Stimulated activated CD8-positive, alpha-beta memory T cell treated with anti-CD3 and anti-CD28 coated beads, Interleukin-4, amount 100 ng/mL, for 24 hours (primary cell): ENCODE results near the gene MINK1.

Experiments
- DNase-seq: peaks from one replicate; pipeline ENCODE4 v3.0.0-alpha.2; 2020; ENCODE audit warnings: low read depth

The MINK1 gene

DNA sequence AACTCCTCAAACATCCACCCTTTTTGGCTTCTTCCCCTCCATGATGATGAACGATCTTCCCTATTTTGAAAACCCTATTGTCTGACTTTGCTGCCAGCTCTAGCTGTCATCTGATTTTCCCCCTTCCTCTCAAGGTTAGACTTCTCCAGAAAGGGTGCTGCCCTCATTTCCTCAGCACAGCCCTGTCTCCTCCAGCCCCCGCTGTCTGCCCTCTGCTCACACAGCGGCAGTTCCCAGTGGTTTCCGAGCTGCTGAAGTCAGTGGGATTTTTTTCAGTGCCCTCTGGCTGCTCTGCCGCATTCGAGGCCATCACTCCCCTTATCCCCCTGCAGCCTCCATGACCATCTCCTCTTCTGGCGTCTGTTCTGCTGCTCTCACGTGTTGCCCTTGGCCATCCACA is 39.6 kb downstream of the MINK1 start:
- no peak for DNase-seq

DNA sequence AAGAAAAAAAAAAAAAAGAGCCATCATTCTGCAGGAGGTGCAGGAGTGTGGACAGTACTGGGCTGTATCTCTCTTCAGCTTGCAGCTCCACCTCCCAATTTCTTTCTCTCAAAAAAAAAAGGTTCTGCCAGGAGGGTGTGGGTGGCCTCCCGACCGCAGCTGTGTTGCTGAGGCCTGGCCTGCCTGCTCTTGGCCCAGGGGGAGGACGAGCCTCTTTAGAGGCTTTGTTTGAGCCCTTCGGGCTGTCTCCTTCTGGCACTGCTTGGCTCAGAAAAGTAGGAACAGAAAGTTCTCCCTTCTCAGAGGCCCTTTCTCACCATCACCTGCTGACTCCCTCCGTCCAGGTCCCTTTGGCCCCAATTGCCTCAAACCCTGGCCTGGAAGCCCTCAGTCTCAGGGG is 43.9 kb downstream of the MINK1 start:
- no peak for DNase-seq

DNA sequence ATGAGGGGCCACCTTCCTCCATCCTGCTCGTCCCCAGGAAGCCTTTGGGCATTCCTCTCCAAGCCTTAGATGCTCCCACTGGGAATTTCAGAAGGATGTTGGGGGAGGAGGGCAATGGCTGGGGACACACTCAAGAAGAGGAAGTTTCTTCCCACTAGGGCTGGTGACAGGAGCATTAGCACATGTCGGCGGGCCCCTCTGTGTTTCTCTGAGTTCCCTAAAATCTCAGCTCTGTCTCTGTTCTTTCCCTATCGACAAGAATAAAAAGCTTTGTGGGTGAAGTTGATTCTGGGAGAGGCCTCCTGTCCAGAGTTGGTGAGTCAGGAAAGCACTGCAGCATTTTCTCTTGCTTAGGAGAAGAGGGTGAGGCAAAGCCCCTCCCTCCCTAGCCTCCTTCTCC is 46.5 kb downstream of the MINK1 start:
- no peak for DNase-seq

DNA sequence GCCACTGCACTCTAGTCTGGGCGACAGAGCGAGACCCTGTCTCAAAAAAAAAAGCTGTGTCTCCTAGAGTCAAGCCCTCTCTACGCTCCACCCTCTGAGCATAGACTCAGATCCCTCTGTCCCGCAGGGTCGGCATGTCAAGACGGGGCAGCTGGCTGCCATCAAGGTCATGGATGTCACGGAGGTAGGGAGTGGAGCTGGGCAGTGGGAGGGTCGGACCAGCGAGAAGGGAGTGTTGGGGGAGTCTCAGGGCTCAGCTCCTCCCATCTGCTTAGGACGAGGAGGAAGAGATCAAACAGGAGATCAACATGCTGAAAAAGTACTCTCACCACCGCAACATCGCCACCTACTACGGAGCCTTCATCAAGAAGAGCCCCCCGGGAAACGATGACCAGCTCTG is 47.7 kb downstream of the MINK1 start:
- DNase-seq: no peak

DNA sequence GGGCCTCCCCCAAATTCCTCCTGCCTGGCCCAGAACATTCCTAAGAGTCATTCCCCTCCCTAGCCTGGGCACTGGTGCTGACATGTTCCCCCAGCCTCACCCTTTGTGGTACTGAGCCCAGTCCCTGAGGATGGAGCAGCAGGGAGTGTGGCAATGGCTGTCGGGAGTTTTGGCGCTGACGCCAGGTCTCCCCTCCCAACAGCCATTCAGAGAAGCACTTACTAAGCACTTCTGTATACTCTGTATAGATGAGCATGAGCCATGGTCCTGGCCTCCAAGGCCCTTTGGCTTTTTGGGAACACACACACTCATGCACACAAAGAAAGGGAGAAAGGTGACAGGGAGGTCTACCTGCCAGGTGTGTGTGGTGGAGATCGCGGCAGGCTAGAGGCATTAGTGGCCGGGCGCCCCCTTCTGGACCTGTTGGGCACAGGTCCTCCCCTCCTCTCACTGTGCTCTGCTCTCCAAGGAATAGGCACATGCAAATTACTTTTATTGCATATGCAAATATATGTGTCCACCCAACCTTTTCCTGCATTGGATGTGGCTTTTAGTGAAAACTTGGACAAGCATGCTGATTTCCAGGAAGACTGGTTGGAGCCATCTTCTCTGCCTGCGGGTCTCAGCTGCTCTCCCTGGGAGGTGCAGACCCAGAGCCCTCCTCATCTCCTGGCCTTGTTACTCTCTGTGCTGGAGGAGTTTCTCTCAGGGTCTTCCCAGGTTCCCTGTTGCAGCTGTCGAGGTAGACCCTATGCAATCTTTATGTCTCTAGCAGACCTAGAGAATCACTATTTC is 48.8 kb downstream of the MINK1 start:
- peak; percentile 47 for DNase-seq

DNA sequence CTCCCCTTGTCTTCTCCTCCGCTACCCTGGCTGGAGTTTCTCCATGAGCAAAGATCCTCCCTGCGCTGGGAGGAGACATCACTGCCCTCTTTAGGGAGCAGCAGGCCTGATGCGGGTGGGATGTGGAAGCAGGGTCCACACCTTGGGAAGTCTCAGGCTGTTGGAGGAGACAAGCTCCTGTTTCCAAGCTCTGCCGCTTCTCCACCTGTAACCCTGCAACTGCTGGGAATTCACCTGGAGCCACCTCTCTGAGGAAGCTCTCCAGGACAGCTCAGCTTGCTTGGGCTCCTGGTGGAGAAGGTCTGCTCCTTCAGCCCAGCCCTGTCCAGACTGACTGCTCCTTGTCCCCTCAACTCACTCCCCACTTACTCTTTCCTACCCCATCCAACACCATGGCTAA is 51.3 kb downstream of the MINK1 start:
- DNase-seq: no peak

DNA sequence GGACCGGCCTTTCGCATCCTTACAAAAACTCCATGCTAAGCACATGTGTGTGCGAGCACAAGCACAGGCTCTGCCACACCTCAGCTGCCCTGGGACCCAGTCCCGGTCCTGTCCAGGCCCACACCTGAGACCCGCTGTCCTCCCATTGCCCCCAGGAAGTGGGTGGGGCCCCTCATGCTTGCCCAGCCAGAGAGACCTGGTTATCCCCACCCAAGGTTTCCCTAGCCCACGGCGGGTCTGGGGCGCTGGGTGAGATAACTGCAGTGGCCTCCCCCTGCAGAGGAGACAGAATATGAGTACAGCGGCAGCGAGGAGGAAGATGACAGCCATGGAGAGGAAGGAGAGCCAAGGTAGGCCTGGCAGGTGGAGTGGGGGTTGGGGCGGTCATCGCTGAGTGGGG is 53.7 kb downstream of the MINK1 start:
- DNase-seq: no peak

DNA sequence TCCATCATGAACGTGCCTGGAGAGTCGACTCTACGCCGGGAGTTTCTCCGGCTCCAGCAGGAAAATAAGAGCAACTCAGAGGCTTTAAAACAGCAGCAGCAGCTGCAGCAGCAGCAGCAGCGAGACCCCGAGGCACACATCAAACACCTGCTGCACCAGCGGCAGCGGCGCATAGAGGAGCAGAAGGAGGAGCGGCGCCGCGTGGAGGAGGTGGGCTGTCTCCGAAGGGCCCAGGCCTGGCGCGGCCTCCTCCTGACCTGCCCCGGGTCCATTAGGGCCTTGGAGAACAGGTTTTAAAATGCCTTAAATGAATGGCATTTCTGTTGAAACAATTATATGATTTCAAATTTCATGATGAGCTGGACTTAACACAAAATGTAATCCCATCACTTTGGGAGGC is 54.4 kb downstream of the MINK1 start:
- DNase-seq: no peak

DNA sequence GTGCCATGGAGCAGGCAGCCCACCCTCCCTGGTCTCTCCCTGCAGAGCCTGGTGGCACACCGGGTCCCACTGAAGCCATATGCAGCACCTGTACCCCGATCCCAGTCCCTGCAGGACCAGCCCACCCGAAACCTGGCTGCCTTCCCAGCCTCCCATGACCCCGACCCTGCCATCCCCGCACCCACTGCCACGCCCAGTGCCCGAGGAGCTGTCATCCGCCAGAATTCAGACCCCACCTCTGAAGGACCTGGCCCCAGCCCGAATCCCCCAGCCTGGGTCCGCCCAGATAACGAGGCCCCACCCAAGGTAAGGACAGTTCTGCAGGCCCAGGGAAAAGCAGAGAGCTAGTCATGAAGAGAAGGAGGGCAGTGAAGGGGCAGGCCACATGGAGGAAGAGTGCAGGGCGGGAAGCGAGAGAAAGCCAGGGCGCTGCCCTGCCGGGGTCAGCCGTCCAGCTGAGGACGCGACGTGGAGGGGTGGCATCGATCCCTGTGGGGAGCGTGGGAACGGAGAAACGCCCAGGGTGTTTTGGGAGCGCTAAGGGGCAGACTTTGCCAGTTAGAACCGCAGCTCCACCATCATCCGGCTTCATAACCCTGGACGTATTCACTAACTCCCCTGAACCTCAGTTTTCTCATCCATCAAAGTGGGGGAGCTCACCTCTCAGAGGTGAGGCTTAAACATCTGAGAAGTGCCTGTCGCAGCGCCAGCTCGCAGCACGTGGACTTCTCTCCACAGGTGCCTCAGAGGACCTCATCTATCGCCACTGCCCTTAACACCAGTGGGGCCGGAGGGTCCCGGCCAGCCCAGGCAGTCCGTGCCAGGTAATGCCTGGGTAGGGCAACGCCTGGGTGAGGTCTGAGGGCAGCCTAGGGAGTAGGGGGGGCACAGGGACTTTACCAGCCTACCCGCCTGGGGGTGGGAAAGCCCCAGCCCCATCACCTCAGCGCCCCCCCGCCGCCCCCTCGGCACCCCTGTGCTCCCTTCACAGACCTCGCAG is 58.6 kb downstream of the MINK1 start:
- no peak for DNase-seq

DNA sequence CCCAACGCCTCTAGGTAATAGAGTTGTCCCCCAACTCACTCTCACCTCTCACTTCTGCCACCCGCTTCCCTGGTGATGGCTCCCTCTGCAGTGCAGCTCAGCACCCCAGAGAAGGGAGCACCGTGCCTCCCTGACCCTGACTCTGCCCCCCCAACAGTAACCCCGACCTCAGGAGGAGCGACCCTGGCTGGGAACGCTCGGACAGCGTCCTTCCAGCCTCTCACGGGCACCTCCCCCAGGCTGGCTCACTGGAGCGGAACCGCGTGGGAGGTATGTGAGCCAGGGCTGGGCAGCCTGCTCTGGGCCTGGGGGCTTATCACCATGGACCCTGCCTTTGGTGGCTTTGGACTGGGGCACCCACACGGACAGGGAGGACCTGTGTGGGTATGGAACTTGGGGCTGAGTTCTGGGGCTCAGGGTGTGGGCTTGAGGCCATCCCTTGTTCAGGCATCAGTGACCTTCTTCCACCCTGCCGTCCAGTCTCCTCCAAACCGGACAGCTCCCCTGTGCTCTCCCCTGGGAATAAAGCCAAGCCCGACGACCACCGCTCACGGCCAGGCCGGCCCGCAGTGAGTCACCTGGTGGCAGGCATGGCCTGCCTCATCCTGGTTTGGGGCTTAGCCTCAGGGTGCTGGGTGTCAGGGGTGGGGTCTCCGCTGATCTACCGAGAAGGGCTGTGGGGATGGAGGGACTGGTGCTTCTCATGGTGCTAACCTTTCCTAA is 59.5 kb downstream of the MINK1 start:
- DNase-seq: no peak

DNA sequence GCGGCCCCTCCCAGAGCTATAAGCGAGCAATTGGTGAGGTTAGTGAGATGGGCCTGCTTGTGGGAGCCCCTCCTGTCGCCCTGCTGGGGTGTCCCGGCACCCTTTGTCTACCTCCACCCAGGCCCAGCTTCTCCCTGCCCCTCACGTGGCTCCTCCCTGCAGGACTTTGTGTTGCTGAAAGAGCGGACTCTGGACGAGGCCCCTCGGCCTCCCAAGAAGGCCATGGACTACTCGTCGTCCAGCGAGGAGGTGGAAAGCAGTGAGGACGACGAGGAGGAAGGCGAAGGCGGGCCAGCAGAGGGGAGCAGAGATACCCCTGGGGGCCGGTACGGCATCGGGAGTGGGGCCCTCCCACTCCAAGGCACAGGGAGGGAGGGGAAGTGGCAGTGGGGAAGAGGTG is 60.1 kb downstream of the MINK1 start:
- no peak for DNase-seq

DNA sequence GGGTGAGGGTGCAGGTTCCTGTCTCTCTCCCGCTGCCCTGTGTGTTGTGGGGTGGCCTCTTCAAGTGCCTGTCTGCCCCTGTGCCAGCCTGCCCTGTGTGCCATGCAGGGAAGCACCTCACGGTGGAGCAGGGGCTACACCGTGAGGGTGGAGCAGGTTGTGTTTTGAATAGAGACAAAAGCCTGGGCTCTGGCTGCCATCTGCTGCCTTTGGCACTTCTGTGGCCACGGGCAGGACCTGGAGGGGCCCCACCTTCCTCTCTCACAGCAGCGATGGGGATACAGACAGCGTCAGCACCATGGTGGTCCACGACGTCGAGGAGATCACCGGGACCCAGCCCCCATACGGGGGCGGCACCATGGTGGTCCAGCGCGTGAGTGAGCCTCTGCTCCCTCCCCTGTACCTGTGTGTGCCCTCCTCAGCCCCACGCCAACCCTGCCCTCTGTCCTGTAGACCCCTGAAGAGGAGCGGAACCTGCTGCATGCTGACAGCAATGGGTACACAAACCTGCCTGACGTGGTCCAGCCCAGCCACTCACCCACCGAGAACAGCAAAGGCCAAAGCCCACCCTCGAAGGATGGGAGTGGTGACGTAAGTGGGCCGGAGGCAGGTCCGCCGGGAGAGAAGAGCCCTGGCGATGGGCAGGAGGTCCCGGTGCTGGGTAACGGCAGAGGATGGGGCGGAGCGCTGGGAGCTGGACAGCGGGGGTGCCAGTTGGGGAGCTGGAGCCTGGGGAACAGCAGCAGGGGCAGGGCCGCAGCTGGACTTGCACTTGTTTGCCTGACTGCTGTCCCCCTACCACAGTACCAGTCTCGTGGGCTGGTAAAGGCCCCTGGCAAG is 60.8 kb downstream of the MINK1 start:
- DNase-seq: no peak

DNA sequence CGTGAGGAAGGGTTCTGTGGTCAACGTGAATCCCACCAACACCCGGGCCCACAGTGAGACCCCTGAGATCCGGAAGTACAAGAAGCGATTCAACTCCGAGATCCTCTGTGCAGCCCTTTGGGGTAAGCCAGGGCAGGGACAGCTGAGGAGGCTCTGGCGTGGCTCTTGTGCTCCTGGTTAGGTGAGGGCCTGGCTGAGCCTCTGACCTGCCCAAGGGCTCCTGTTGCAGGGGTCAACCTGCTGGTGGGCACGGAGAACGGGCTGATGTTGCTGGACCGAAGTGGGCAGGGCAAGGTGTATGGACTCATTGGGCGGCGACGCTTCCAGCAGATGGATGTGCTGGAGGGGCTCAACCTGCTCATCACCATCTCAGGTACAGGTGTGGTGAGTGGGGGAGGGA is 62.0 kb downstream of the MINK1 start:
- no peak for DNase-seq

DNA sequence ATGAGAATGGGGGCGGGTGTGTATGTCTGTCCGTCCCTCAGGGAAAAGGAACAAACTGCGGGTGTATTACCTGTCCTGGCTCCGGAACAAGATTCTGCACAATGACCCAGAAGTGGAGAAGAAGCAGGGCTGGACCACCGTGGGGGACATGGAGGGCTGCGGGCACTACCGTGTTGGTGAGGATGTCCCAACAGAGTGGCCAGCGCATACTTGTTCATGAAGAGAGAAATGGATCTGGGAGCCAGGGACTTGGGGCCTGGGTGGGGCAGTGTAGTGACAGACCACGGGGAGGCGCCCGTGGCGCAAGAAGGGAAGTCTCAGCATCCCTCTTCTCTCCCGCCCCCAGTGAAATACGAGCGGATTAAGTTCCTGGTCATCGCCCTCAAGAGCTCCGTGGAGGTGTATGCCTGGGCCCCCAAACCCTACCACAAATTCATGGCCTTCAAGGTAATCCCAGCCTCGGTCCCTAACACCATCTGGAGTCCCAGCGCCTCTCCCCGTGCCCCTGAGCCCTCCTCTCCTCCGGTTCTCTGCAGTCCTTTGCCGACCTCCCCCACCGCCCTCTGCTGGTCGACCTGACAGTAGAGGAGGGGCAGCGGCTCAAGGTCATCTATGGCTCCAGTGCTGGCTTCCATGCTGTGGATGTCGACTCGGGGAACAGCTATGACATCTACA is 62.7 kb downstream of the MINK1 start:
- DNase-seq: no peak

DNA sequence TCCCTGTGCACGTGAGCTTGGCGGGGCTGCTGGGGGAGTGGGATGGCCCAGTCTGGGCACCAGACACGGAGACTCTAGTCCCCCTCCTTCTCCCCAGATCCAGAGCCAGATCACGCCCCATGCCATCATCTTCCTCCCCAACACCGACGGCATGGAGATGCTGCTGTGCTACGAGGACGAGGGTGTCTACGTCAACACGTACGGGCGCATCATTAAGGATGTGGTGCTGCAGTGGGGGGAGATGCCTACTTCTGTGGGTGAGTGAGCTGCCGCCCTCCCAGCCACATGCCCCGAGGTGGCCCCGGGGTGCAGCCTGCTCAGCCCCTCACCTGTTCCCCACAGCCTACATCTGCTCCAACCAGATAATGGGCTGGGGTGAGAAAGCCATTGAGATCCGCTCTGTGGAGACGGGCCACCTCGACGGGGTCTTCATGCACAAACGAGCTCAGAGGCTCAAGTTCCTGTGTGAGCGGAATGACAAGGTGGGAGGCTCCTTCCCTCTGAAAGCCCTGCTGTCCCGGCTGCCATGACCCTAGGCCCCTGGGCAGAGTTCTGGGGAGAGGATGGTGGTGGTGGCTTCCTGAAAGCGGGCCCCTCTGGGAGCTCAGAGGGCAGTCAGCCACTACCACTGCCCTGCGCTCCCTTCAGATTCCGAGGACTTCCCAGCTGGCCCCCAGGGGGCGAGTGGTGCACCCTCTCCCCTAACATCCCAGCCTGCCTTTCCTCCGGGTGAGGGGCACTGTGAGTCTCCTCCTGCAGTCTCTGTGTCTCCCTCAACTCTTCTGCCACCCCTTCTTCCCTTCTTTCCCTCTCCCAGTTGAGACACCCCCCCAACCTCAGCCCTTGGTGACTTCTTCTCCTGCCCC is 63.4 kb downstream of the MINK1 start:
- no peak for DNase-seq

DNA sequence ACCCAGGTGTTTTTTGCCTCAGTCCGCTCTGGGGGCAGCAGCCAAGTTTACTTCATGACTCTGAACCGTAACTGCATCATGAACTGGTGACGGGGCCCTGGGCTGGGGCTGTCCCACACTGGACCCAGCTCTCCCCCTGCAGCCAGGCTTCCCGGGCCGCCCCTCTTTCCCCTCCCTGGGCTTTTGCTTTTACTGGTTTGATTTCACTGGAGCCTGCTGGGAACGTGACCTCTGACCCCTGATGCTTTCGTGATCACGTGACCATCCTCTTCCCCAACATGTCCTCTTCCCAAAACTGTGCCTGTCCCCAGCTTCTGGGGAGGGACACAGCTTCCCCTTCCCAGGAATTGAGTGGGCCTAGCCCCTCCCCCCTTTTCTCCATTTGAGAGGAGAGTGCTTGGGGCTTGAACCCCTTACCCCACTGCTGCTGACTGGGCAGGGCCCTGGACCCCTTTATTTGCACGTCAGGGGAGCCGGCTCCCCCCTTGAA is 64.1 kb downstream of the MINK1 start:
- no peak for DNase-seq

DNA sequence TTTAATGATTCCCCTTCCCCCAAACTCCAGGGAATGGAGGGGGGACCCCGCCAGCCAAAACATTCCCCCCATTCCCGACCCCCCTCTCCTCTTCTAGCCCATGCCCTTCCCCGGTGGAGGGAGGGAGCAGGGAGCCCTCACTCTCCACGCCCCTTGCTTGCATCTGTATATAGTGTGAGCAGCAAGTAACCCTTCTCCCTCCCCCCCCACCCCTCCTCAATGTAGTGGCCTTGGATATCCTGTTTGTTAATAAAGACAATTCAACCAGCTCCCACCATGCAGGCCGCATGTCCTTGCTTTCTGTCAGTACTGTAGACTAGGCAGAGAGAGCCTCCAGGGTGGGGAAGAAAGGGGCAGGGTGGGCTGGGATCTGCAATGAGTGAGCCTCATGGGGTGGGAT is 64.6 kb downstream of the MINK1 start:
- no peak for DNase-seq

DNA sequence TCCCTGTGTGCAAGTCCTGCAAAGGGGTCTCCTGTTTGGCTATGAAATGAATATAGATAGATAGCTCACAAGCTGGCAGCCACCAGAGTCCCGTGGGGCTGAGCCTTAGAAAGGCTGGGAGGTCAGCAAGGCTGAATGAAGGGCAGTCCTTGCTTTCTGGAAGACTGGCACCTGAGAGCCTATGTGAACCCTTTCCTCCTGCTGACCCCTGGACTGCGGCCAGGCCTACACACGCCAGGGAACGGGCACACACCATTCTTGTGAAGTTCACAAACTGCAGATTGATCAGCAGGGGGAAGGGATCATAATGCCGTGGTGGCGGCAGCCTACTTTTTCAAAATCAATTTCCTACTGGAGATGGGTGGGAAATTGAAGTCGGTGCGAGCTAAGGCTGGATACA is 65.2 kb downstream of the MINK1 start:
- DNase-seq: no peak

DNA sequence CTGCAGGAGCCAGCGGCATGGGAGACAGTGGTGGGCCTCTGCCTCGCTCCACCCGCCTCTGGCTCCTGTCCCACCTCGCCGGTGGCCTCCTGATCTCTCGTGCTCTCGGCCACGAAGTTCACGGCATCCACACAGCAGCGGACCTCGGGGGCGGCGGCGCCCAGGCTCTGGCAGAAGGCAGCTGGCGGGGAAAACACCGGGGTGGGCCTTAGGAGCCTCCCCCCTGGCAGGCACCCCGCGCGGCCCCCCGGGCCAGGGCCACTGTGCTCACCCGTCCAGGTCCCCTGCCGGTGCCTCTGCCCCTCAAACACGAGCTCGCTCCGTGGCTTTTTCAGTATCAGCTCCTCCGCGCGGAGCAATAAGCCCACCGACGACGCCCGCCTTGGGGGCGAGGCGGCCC is 65.8 kb downstream of the MINK1 start:
- DNase-seq: no peak
